ENCODE results near the gene PTEN. TPM values are rescaled to one million over a fixed set of nuclear protein-coding genes. Genes with fewer than 3 reads are reported as not detected.
A peak's percentile ranks its signal among the peaks of the same experiment; 100 is the strongest.
"Not testable (repeated sequence)": the region's sequence is repeated elsewhere in the genome, so short reads cannot be mapped to it uniquely, and the experiment has no call there.

Gene PTEN
- total RNA-seq, 2 donors from 2014 or later: 49.8 to 75.3 TPM

DNA sequence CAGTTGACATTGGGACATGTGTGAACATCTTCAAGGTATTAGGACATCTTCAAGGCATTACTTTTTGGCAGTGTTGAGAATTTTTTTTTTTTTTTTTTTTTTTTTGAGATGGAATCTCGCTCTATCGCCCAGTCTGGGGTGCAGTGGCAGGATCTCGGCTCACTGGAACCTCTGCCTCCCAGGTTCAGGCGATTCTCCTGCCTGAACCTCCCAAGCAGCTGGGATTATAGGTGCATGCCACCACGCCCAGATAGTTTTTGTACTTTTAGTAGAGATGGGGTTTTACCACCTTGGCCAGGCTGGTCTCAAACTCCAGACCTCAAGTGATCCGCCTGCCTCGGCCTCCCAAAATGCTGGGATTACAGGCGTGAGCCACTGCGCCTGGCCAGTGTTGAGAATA, 5.7 kb downstream of the PTEN start:
- not testable (repeated sequence) for ATAC-seq; H3K27ac Mint-ChIP-seq; DNase-seq (ENCODE audit: low spot score); H3K27me3 Mint-ChIP-seq; H3K4me3 Mint-ChIP-seq; H3K9me3 Mint-ChIP-seq
- H3K36me3 Mint-ChIP-seq: peaks cover 11% of the 10 kb centered on the region
- peaks cover 35 to 71% of the 10 kb centered on the region in 2 donors for H3K4me1 Mint-ChIP-seq (ENCODE audit: low read depth in 2 of 2)

DNA sequence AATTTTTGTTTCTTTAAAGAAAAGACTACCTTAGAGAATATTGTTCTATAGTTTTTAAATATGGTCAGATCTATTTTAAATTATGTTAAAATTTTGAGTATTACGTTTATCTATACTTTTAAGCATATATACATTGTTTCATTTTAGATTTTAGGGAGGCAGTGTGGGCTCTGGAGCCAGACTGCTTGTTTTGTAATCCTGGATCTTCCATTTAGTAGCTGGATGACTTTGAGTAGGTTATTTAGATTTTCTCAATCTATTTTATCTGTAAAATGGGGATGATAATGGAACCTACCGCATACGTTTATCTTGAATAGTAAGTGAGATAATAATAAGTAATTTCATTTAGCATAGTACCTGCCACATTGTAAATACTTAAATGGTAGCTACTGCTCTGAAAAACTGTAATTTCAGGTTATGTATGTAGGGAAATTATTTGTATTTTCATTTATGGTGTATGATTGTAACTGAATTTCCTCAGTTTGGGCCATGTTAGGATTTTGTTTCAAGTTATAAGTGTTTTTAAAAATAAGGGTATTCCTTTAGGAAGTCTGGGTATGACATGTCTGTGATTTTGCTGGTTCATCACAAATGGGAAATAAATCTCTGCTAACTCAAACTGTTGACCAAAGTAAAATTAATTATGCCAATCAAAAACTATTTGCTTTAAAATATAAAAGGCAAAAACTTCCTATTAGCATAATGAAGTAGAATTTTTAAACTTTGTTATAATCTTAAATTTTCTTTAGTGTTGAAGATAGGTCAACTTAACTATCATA, 6.5 kb downstream of the PTEN start:
- Mint-ChIP-seq H3K9me3 (no peaks in the 10 kb centered on the region), H3K27me3 (no peaks in the 10 kb centered on the region), H3K36me3 (peaks cover 4% of the 10 kb centered on the region), H3K4me1 (ENCODE audit: low read depth in 2 of 2) (peaks cover 30 to 64% of the 10 kb centered on the region in 2 donors), H3K4me3 (no peak overlapping the region), H3K27ac (no peak overlapping the region)
- DNase-seq (ENCODE audit: low spot score) (no peak), ATAC-seq (no peak)

DNA sequence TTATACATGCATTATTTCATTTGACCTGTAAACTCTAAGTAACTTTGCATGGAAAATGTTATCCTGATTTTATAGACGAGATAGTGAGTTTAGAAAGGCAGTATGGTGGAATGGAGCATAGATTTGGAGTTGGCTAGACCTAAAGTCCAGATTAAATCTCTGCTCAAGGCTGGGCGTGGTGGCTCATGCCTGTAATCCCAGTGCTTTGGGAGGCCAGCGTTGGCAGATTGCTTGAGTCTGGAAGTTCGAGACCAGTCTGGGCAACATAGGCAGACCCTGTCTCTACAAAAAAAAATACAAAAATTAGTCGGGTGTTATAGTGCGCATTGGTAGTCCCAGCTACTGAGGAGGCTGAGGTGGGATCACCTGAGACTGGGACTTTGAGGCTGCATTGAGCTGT, 9.4 kb downstream of the PTEN start:
- Mint-ChIP-seq H3K4me1 (ENCODE audit: low read depth in 2 of 2) (peaks cover 15 to 38% of the 10 kb centered on the region in 2 donors), H3K27ac (no peak overlapping the region), H3K27me3 (no peaks in the 10 kb centered on the region), H3K36me3 (no peaks in the 10 kb centered on the region), H3K4me3 (no peak overlapping the region), H3K9me3 (no peaks in the 10 kb centered on the region)
- no peak for DNase-seq (ENCODE audit: low spot score)
- ATAC-seq: no peak

GRCh38 chr10:87873656-87874055, 10.2 kb downstream of the PTEN start:
- Mint-ChIP-seq H3K9me3 (no peaks in the 10 kb centered on the region), H3K36me3 (peaks cover 2% of the 10 kb centered on the region), H3K27ac (no peak overlapping the region), H3K4me3 (no peak overlapping the region), H3K4me1 (ENCODE audit: low read depth in 2 of 2) (peaks cover 12 to 34% of the 10 kb centered on the region in 2 donors), H3K27me3 (no peaks in the 10 kb centered on the region)
- ATAC-seq (no peak), DNase-seq (ENCODE audit: low spot score) (no peak)

DNA sequence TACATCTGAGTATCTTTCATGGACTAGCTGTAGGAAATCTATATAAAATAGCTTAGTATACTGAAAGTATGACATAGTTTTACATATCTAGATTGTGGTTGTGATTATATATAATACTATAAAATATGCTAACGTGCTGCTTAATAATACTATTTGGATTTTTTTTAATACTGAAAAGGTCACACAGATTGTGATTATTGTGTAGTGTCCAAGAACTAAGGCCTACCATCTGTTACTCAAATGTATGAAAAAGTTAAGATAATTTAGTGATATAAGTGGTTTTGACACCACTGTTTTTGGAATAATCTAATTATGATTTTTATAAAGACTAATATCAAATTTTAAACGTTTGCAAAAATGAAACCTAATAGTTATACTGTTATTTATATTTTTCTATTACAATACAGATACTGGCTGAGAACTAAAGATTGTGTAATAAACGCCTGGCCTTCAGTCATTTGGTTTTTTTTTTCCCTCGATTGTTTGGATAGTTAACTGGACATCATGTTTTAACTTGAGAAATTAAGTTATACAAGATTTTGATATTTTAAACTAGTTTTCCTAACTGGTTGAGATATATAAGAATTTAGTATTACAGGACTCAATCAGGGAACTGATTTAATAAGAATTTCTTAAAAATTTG, 12.6 kb downstream of the PTEN start:
- H3K27ac Mint-ChIP-seq: no peak overlapping the region
- H3K9me3 Mint-ChIP-seq: no peaks in the 10 kb centered on the region
- peaks cover 6% of the 10 kb centered on the region for H3K36me3 Mint-ChIP-seq
- H3K4me1 Mint-ChIP-seq (ENCODE audit: low read depth in 2 of 2): peaks cover 10 to 29% of the 10 kb centered on the region in 2 donors
- no peaks in the 10 kb centered on the region for H3K27me3 Mint-ChIP-seq
- no peak overlapping the region for H3K4me3 Mint-ChIP-seq
- DNase-seq (ENCODE audit: low spot score): no peak
- no peak for ATAC-seq

- no peaks in the 10 kb centered on the region for H3K27me3 Mint-ChIP-seq
- DNase-seq (ENCODE audit: low spot score): no peak
- no peak for ATAC-seq
- peaks cover 14 to 31% of the 10 kb centered on the region in 2 donors for H3K4me1 Mint-ChIP-seq (ENCODE audit: low read depth in 2 of 2)
- H3K9me3 Mint-ChIP-seq: no peaks in the 10 kb centered on the region
- peaks cover 11% of the 10 kb centered on the region for H3K36me3 Mint-ChIP-seq
- peak overlapping the region; percentile 4 for H3K4me3 Mint-ChIP-seq
- no peak overlapping the region for H3K27ac Mint-ChIP-seq
Measured at GRCh38 chr10:87878664-87879459, 15.4 kb downstream of the PTEN start.

DNA sequence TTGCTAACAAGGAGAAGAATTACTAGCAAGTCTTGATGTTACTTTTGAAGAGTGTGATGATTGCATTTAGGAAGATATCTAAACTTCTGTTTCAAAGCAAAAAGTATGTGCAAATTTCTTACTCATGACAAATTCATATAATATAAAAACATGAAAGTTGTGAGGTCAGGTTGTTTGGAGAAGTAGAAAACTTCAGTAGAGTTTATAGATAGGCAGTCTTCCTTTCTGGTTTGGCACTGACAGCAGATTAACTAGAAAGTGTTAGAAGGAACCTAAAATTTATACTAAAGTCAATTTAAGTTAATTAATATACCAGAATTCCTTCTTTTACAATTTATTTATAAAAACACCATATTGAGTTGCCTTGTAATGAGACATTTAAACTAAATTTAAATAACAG, 16.9 kb downstream of the PTEN start:
- Mint-ChIP-seq H3K27ac (no peak overlapping the region), H3K4me1 (ENCODE audit: low read depth in 2 of 2) (peaks cover 14 to 30% of the 10 kb centered on the region in 2 donors), H3K4me3 (no peak overlapping the region), H3K36me3 (peaks cover 11% of the 10 kb centered on the region), H3K9me3 (no peaks in the 10 kb centered on the region), H3K27me3 (no peaks in the 10 kb centered on the region)
- ATAC-seq (no peak), DNase-seq (ENCODE audit: low spot score) (no peak)

DNA sequence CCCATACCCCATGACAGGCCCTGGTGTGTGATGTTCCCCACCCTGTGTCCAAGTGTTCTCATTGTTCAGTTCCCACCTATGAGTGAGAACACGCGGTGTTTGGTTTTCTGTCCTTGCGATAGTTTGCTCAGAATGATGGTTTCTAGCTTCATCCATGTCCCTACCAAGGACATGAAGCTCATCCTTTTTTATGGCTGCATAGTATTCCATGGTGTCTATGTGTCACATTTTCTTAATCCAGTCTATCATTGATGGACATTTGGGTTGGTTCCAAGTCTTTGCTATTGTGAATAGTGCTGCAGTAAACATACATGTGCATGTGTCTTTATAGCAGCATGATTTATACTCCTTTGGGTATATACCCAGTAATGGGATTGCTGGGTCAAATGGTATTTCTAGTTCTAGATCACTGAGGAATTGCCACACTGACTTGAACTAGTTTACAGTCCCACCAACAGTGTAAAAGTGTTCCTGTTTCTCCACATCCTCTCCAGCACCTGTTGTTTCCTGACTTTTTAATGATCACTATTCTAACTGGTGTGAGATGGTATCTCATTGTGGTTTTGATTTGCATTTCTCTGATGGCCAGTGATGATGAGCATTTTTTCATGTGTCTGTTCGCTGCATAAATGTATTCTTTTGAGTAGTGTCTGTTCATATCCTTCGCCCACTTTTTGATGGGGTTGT, 18.1 kb downstream of the PTEN start:
- not testable (repeated sequence) for DNase-seq (ENCODE audit: low spot score); H3K27ac Mint-ChIP-seq; ATAC-seq; H3K9me3 Mint-ChIP-seq; H3K4me3 Mint-ChIP-seq; H3K27me3 Mint-ChIP-seq
- peaks cover 18 to 30% of the 10 kb centered on the region in 2 donors for H3K4me1 Mint-ChIP-seq (ENCODE audit: low read depth in 2 of 2)
- peaks cover 18% of the 10 kb centered on the region for H3K36me3 Mint-ChIP-seq

- Mint-ChIP-seq H3K4me1 (ENCODE audit: low read depth in 2 of 2) (peaks cover 24 to 37% of the 10 kb centered on the region in 2 donors), H3K27me3 (no peaks in the 10 kb centered on the region), H3K9me3 (peaks cover 6% of the 10 kb centered on the region), H3K27ac (no peak overlapping the region), H3K36me3 (peaks cover 27% of the 10 kb centered on the region), H3K4me3 (no peak overlapping the region)
- ATAC-seq: no peak
- DNase-seq (ENCODE audit: low spot score): no peak
Measured at GRCh38 chr10:87882555-87883294, 19.3 kb downstream of the PTEN start.

DNA sequence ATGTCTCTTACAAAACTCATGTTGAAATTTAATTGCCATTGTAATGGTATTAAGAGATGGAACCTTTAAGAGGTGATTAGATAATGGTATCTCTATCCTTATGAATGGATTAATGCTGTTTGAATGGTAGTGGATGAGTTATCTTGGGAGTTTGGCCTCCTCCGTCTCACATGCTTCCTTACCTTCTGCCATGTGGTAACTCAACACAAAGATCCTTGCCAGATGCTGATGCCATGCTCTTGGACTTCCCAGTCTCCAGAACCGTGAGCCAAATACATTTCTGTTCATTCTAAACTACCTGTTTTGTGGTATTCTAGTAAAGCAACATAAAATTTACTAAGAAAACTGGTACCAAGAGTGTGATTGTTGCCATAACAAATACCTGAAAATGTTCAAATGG, 23.2 kb downstream of the PTEN start:
- no peak for DNase-seq (ENCODE audit: low spot score)
- no peaks in the 10 kb centered on the region for H3K27me3 Mint-ChIP-seq
- no peak for ATAC-seq
- peaks cover 19% of the 10 kb centered on the region for H3K36me3 Mint-ChIP-seq
- no peak overlapping the region for H3K27ac Mint-ChIP-seq
- no peak overlapping the region for H3K4me3 Mint-ChIP-seq
- peaks cover 19 to 20% of the 10 kb centered on the region in 2 donors for H3K4me1 Mint-ChIP-seq (ENCODE audit: low read depth in 2 of 2)
- H3K9me3 Mint-ChIP-seq: peaks cover 6% of the 10 kb centered on the region

GRCh38 chr10:87887146-87887545, 23.7 kb downstream of the PTEN start:
- no peak overlapping the region for H3K4me3 Mint-ChIP-seq
- peaks cover 6% of the 10 kb centered on the region for H3K9me3 Mint-ChIP-seq
- H3K4me1 Mint-ChIP-seq (ENCODE audit: low read depth in 2 of 2): peaks cover 15 to 16% of the 10 kb centered on the region in 2 donors
- H3K27ac Mint-ChIP-seq: no peak overlapping the region
- peaks cover 16% of the 10 kb centered on the region for H3K36me3 Mint-ChIP-seq
- ATAC-seq (no peak), DNase-seq (ENCODE audit: low spot score) (no peak)
- H3K27me3 Mint-ChIP-seq: no peaks in the 10 kb centered on the region

- ATAC-seq (no peak), DNase-seq (ENCODE audit: low spot score) (no peak)
- H3K4me3 Mint-ChIP-seq: no peak overlapping the region
- H3K27me3 Mint-ChIP-seq: no peaks in the 10 kb centered on the region
- H3K36me3 Mint-ChIP-seq: peaks cover 16% of the 10 kb centered on the region
- peaks cover 6% of the 10 kb centered on the region for H3K9me3 Mint-ChIP-seq
- no peak overlapping the region for H3K27ac Mint-ChIP-seq
- H3K4me1 Mint-ChIP-seq (ENCODE audit: low read depth in 2 of 2): peaks cover 16 to 18% of the 10 kb centered on the region in 2 donors
Measured at GRCh38 chr10:87887548-87888289, 24.3 kb downstream of the PTEN start.

All from natural killer cell treated with Interleukin-12 subunit alpha and Interleukin-12 subunit beta and Interleukin-15 and Interleukin-18, amount 100 ng/mL, for 72 hours (primary cell).